Fibroblast of skin of right biceps (primary cell): ENCODE data around the gene TWNK.

ENCODE experiments used
- DNase-seq: peaks from one replicate; pipeline ENCODE4 v3.0.0-alpha.2; 2013

TWNK gene

DNA sequence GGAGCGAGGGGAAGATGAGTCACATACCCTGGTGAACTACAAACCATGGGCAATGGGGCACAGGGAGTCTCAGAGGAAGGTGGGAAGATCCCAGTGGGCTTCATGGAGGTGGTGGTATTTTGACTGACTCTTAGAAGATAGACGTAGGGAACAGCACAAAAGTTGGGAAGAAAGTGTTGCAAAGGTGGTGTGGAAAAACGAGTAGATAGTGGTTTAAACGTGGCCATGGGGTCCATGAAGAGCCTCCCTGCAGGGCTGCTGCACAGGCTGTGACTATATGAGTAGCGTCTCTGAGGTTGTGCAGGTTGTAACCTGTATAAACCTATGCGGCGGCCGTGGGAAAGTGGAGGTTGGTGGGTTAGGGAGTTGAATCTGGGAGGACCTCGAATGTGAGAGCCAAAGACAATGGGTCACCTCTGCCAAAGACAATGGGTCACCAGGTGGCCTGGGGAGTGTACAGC, 26.1 kb downstream of the TWNK start:
- no peak for DNase-seq

DNA sequence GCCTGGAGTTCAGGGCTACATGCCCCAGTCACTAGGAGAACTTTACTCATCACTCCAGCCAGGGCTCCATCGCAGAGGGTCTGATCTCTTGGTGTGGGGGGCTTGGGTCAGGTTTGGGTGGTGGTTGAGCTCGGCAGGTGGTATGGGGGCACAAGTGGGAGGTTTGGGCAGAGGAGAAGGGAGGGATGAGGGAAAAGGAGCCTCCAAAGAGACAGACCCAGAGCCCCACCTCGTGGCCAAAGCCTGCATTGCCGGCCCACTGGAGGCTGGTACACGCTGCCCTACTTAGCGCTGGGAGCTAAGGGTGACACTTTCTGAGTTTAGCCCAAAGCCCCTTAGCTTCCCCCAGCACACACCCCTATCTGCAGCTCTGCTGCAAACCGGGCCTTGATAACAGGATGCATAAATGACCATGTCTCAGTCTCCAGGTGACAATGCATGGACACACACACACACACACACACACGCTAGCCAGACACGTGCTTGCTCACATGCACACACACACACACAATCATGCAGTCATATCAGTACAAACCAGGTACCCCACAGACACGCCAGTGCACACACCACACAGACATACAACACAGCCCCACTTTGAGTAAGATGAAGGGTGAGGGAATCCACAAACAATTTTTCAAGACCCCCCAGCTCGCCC, 27.0 kb downstream of the TWNK start:
- peak; percentile 60 for DNase-seq

- DNase-seq = peak; percentile 93
Measured at GRCh38 chr10:101014966-101015581, 27.7 kb downstream of the TWNK start.

- DNase-seq = no peak
Measured at GRCh38 chr10:101015582-101015973, 28.2 kb downstream of the TWNK start.

DNA sequence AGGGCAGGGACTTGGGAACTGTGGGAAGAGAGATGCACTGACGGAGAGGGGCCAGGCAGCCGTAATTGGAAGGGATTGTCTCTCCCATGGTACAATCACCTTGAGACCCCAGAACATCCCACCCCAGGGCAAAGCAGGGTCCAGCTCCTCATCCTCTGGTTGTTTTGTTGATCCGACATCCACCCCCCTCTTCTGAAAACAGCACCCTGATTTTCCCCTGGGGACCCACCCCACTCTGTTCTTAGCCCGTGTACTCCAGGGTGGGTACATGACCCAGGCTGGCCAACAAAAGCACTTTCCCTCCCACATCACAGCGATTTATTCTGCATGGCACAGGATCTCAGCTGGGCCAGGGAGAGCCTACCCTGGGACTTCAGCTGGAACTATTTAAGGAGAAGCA, 29.5 kb downstream of the TWNK start:
- DNase-seq = no peak

DNA sequence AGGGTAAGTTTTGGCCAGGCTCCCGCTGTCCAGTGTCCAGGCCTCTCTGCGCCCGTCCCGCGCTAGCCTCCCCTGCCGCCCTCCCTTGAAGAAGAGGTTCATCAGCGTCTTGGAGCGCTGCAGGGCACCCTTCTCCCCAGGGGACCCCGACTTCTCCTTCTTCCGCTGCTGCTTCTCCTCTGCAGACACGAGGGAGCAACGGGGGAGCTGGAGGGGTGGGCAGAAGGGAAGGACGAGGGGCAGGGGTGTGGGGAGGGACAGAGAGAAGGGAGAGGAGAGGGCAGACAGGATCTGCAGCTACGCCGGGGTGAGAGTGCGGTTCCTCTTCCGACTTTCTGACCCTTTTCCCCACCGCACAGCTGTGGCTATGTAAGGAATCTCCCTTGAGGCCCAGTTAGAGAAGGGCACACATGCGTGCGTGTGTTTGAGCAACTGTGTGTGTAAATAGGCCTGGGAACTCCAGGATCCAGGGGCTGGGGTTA, 30.8 kb downstream of the TWNK start:
- DNase-seq = no peak

DNA sequence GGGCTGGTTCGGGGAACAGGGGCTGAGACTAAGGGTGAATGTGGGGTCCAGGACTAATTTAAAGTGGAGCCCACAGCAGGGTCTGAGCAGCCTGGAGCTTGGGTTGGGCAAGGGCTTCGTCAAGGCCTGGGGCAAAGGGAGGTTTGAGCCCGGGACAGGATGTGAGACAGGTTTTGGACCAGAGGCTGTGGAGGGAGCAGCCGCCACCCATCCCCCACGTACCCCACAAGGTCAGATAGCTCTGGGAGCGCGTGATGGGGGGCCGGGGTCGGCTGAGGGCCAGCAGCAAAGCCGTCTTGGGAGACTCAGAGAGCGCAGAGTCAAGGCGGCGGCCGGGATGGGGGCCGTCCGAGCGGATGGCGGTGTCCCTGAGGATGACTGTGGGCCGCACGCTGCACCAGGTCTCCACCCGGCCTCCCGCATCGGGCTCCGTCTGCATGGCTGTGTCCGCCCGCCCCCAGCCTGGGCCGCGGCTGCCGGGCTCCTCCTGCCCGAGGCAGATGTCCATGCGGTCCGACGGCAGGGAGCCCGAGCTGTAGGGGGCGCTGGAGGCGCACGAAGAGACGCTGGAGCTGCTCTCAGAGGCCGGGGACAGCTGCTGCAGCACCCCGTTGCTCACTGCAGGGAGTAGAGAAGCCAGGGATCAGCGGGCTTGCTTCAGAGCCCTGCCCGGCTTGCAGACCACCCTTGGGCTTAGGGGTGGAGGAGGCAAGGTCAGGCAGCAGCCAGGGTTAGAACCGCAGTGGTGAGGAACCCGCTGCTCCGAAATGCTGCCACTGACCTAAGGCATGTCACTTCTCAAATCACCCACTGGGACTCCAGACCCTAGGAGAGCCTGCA, 31.5 kb downstream of the TWNK start:
- DNase-seq = peak; percentile 75

DNA sequence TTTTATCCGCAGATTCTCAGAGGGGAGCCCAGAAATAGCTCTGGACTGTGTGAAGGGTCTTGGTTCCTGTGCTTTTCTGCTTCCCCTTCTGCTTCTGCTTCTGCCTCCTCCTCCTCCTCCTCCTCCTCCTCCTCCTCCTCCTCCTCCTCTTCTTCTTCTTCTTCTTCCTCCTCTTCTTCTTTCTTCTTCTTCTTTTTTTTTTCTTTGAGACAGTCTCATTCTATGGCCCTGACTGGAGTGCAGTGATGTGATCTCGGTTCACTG, 32.0 kb downstream of the TWNK start:
- DNase-seq = no peak

DNA sequence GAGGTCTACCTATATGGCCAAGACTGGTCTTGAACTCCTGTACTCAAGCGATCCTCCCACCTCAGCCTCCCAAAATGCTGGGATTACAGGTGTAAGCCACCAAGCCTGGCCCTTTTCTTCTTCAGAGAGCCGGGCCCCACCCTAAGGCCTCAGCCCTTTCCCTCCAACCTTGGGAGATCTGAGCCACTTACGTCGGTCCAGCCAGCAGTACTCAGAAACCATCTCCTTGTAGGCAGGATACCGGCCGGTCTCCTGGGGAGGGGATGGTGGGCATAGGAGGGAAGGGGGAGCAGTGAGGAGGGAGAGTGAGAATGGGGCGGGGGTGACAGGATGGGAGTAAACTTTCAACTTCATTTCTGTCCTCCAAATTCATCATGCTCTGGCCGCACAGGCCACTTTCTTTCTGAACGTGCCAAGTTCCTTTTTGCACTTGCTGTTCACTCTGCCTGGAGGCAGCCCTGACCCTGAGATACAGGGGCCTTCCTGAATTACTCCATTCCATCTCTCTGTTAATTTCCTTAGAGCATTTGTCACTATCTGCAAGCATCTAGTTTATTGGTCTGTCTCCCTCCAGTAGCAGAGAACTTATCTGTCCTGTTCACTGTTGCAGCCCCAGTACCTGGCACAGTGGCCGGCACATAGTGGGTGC, 33.2 kb downstream of the TWNK start:
- DNase-seq = no peak

- no peak for DNase-seq
Measured at GRCh38 chr10:101021239-101021638, 33.9 kb downstream of the TWNK start.

DNA sequence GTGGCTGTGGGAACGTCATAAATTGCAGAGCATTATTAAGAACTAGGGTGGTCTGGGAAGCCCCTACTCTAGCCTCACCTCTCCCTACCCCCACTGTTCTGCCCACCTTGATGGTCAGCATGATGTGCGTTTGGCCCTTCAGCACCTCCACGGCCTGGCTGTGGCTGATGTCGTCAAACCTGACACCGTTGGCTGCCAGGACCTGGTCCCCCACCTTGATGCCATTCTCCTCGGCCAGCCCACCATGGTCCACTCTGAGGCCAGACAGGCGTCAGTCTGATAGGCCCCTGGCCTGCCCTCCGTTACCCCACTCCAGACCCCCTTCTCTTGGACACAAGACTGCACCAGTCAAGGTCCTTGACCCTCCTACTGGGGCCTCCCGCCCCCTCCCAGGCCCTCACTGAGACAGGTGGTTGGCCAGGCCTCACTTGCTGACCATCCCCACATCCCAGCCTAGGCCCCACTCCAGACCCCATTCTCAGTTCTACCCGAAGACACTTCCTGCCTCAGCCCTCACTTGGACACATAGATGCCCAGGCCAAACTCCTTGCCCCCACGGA, 34.4 kb downstream of the TWNK start:
- DNase-seq = no peak

DNA sequence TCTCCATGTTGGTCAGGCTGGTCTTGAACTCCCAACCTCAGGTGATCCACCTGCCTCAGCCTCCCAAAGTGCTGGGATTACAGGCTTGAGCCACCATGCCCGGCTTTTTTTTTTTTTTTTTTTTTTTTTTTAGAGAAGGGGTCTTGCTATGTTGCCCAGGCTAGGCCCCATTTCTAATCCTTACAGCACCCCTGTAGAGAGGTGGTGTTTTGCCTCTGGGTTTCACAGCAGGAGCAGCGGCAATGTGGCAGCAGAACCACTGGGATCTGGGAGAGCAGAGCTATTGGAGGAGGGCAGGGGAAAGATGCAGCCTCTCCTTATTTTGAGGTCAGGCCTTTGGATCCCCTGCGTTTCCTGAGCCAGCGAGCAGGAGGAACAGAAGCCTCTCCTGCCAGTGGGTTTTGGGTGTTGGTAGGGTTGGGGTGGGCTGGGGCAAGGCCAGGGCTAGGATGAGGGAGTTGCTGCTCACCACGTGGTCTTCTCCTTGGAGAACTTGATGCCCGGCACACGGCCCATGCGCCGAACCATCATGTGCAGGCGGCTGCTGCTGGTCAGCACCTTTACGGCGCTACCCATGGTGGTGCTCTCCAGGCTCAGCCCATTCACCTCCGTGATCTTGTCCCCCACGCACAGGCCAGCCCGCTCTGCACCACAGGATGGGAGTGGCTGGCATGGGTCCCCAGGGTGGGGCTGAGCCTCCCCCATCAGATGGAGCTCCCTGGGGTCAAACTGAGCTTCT, 35.8 kb downstream of the TWNK start:
- no peak for DNase-seq

GRCh38 chr10:101027106-101027720, 39.9 kb downstream of the TWNK start:
- peak; percentile 51 for DNase-seq

GRCh38 chr10:101028446-101029337, 41.3 kb downstream of the TWNK start:
- DNase-seq = no peak

DNA sequence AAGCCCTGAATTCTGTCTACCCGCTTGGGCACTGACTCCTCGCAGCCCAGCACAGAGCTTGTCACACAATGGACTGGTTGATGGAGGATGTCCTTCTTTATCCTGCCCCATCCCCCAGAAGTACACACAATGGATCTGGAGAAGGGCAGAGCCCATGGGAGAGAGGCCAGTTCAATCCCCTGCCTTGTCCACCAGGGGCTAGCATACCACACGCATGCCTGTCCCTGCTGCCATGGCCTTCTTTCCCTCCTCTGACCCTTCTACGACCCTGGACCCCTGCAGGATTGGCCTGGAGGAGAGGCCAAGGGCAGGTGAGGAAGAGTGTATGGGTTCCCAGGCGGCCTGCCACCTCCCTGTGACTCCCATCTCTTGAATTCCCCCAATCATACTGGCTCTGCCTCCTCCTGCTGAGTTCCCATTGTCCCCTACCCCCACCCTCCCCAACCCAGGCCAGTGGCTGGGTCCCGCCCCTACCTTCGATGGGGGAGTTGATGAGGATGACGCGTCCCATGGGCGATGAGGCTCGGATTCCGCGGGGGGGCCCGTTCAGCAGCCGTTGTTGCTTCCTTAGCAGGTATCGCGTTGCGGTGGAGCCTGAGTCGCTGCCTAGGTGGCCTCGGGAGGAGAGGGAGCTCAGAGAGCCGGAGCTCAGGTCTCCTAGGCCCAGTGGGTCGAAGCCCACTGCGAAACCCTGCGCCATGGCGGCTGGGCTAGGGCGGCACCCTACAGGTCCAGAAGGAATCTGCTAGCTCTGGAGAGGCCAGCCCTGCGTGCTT, 42.4 kb downstream of the TWNK start:
- DNase-seq = no peak

DNA sequence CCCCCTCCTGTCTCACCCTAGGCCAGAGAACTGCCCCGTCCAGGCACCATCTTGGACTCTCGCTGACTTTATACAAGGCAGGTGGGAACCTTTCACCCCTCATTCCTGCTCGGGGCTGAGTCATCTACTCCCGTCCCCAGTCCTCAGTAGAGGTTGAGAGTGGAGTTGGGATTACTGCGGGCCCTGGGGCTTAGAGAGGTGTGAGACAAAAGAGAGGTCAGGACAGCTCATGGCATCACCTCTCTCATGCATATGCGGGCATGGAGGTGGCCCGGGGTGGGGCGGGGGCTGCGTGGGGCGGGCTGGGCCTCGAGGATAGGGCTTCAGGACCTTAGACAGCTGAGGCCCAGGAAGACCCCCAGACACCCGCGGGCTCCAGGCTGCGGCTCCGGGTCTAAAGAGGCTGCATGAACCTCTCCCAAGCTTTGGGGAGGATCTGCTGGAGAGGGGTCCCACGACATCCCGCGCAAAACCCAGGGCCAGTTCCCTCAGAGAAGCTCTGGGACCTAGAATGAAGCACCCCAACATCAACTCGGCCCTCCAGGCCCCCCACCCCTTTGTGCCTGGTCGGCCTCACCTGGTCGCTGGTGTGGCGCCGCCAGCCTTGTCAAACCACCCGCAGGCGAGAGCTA, 43.3 kb downstream of the TWNK start:
- no peak for DNase-seq

DNA sequence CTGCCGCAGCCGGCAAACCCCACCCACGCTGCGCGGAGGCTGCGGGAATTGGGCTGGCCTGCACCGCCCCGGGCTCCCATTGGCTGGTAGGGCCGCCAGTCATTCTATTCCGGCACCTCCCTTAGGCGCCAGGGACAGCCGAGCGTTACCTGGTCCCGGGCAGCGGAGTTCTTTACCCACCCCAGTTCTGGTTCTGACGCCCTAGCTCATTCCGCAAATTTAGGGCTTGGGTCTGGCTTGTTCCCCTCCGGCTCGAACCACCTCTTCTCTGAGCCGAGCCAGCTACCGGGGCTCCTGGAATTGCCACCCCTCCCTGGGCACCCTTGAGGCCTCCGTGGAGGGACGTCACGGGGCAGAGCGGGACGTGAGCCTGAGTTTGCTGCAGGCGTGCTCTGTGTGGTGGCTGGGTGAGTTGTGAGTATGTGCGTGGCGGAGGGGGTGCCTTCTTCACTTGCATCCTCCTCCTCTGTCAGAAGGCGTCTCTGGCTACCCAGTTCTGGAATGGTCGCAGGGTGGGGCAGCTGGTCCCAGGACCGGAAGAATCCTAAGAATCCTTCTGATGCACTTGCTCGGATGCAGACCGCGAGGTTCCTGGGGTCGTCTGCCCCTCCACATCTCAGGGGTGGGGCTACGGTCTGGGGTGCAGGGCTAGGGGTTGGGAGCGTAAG, 43.9 kb downstream of the TWNK start, which contains the start of the genes PDZD7 and SFXN3:
PDZD7 (minus strand) TSS at position 2 of the 668 bp plus-strand sequence. CDS start 910 bp downstream, outside the sequence.
SFXN3 (plus strand) TSS at position 107 of the 668 bp plus-strand sequence. CDS start 3,461 bp downstream, outside the sequence.
- DNase-seq = peak; percentile 95

DNA sequence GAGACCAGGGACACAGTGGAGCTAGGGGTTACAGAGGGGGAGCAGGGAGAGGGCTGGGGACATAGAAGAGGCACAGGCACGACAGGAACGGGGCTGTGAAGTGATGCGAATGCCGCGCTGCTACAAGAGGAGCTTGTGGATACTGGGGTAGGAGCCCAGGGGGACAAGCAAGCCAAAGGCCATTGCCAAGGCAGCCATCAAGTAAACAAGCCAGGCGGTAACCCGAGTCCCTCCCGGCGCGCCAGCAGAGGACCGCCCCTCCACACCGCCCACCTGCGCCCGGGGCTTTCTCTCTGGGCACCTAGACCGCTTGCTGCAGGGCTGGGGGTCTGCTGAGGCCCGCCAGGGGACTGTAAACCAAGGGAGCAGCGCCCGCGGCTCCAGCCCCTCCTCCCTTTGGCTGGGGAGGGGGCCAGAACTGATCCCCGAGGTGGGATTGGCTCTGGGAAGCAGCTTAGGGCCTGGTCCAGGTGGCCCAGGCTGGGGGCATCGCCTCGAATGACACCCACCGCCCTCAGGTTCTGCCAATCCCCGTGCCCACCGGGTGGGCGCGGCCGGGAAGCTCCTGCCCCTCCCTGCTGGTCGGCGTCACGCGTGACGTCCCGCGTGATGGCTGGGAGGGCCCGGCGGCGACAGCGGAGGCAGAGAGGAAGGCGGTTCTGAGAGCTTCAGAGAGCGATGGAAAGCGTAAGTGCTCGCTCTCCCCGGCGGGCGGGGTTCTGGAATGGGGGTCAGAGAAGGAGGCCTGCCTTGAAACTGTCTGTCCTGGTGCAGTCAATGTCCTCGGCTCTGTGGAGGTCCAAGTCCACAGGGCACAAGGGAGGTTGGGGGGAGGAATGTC, 44.7 kb downstream of the TWNK start:
- peak; percentile 72 for DNase-seq
